HG02623 (cell line): ENCODE measurements around the gene STARD8.
"Not testable (repeated sequence)": the region's sequence is repeated elsewhere in the genome, so short reads cannot be mapped to it uniquely, and the experiment has no call there.

ENCODE experiments used
- ATAC-seq: cut with Tn5 transposase; IDR thresholded peaks from one replicate; pipeline ENCODE4 v1.9.1; 2021; ENCODE audit warnings: moderate library complexity; ENCODE audit not compliant: unreplicated experiment

The STARD8 gene

DNA sequence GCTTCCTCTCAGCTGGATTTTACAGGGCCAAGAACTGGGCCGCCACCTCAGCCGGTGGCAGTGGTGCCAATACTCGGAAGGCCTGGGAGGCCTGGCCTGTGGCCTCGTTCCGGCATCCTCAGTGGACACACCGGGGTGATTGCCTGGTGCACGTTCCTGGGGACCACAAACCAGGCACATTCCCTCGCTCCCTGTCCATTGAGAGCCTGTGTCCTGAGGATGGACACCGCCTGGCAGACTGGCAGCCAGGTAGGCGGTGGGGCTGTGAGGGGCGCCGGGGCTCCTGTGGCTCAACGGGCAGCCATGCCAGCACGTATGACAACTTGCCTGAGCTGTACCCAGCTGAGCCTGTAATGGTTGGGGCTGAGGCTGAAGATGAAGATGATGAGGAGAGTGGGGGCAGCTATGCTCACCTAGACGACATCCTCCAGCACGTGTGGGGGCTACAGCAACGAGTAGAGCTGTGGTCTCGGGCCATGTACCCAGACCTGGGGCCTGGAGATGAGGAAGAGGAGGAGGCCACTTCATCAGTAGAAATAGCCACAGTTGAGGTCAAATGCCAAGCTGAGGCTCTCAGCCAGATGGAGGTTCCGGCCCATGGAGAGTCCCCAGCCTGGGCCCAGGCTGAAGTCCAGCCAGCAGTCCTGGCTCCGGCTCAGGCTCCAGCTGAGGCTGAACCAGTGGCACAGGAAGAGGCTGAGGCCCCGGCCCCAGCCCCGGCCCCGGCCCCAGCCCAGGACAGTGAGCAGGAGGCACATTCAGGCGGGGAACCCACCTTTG is 70.4 kb downstream of the STARD8 start:
- ATAC-seq: no peak

DNA sequence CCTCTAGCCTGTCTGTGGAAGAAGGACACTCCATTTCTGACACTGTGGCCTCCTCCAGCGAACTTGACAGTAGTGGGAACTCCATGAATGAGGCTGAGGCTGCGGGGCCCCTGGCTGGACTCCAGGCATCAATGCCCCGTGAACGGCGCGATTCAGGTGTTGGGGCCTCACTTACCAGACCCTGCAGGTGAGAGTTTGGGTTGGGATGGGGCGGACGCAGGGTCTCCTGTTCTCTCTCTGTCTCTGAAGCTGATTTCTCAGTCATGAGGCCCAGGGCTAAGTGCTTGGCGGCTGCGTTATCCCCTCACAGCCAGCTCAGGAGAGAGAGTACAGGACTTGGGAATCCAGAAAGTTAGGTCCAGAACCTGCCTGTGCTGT is 71.0 kb downstream of the STARD8 start:
- no peak for ATAC-seq

- no peak for ATAC-seq
These were observed 71.9 kb downstream of the STARD8 start for GRCh38 chrX:68719181-68719903.

DNA sequence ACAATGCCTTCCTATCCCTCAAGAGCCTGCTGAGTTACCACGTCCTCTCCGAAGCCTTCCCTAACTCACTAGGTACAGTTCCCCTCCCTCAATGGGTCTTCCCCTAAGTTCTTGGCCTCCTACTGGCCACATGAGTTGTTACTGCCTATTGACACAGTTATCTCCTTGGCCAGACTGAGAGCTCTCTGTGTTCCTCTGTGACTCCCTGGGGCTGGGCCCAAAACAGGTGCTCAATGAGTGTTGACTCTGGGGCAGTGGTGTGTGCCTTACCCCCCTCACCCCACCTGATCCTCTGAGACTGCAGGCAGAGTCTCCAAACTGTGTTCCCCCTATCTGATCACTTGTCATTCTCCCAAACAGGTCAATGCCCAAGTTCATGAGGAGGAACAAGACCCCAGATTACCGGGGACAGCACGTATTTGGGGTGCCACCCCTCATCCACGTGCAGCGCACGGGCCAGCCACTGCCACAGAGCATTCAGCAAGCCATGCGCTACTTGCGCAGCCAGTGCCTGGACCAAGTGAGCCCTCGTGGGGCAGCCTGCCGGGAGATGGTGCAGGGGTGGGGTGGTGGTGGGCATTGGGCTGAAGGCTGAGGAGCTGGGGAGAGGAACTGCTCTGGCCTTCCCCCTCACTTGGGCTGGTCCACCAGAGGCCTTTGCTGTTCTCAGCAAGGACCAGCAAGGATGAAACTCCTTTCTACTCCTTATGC is 72.6 kb downstream of the STARD8 start:
- ATAC-seq: no peak

DNA sequence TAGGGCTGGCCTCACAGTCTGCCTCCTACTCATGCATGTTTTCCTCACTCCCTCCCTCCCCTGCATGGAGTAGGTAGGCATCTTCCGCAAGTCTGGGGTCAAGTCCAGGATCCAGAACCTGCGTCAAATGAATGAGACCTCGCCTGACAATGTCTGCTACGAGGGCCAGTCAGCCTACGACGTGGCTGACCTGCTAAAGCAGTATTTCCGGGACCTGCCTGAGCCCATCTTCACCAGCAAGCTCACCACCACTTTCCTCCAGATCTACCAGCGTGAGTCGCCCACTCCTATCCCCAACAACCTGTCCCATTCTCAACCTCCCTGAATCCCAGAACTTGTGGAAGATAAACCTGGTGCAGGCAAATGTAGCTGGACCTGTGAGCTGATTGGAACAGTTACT is 73.4 kb downstream of the STARD8 start:
- no peak for ATAC-seq

DNA sequence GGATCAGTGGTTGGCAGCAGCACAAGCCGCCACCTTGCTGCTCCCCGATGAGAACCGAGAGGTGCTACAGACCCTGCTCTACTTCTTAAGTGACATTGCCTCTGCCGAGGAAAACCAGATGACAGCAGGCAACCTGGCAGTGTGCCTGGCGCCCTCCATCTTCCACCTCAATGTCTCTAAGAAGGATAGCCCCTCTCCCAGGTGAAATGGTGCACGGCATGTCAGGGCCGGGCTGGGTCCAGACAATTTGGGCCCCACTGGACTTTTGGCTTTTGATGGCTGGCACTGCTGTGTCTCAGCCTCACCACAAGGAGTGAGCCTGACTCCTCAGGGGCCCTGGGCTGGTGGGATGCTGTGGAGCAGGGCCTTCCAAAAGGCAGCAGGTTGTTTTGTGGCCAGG is 74.1 kb downstream of the STARD8 start:
- ATAC-seq: no peak

- ATAC-seq: no peak
These were observed 74.8 kb downstream of the STARD8 start for GRCh38 chrX:68721991-68722860.

GRCh38 chrX:68723491-68724155 is 76.2 kb downstream of the STARD8 start:
- ATAC-seq: no peak

- no peak for ATAC-seq
These were observed 77.1 kb downstream of the STARD8 start for GRCh38 chrX:68724531-68725020.

- ATAC-seq: no peak
These were observed 78.4 kb downstream of the STARD8 start for GRCh38 chrX:68725756-68726365.

- no peak for ATAC-seq
These were observed 78.9 kb downstream of the STARD8 start for GRCh38 chrX:68726366-68726765.

GRCh38 chrX:68727696-68728095 is 80.2 kb downstream of the STARD8 start:
- ATAC-seq: no peak

DNA sequence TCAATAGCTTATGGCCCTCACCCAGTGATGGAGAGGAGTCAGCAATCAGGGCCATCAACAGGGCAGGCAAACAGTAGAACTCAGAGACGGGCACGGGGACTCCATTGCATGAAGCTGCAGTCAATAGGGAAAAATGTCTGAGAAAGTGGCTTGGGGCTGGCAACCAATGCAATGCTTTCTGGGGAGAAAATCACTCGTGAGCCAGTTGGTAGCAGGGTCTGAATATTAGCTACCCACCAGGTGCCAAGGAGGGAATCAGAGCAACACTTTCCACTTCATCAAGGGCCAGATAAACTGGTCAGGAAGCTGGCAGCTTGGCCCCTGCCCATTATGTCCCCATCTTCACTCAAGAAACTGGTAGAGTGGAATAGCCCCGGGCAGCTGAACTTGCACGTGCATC is 80.7 kb downstream of the STARD8 start:
- ATAC-seq: no peak

- ATAC-seq: no peak
These were observed 83.8 kb downstream of the STARD8 start for GRCh38 chrX:68731254-68731653.

- peak; percentile 78 for ATAC-seq
These were observed 85.5 kb downstream of the STARD8 start for GRCh38 chrX:68732906-68733493.

- ATAC-seq: no peak
These were observed 87.8 kb downstream of the STARD8 start for GRCh38 chrX:68735266-68735665.

DNA sequence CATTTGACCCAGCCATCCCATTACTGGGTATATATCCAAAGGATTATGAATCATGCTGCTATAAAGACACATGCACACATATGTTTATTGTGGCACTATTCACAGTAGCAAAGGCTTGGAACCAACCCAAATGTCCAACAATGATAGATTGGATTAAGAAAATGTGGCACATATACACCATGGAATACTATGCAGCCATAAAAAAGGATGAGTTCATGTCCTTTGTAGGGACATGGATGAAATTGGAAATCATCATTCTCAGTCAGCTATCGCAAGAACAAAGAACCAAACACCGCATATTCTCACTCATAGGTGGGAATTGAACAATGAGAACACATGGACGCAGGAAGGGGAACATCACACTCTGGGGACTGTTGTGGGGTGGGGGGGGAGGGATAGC is 94.4 kb downstream of the STARD8 start:
- ATAC-seq: not testable (repeated sequence)

DNA sequence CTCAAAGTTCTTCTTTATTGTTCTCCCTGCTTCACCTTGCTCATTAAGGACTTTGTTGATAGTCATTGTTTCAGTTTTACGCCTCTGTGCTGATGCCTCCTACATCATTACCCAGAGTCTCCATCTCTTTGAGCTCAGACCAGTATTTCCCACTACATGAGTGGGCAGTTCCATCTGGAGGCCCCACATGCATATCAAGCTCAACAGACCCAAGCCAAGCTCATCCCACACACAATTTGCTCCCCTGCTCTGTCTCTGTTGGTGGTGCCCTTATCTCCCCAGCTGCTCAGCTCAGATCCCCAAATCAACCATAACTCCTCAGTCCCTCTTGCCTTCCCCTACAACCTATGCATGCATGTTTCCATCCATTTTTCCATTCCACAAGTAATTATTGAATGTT is 96.3 kb downstream of the STARD8 start:
- no peak for ATAC-seq

GRCh38 chrX:68746988-68747387 is 99.5 kb downstream of the STARD8 start:
- ATAC-seq: no peak
